Endodermal cell (in vitro differentiated cells): ENCODE data around the gene HECW1. TPM values are rescaled to one million over a fixed set of nuclear protein-coding genes. Genes with fewer than 3 reads are reported as not detected.

Experiments used
- DNase-seq: peaks from one replicate; pipeline ENCODE4 v3.0.0-alpha.2; 2017
- H3K27ac ChIP-seq: 2 replicates; pipeline ENCODE4 v1.5.1; 2013; ENCODE audit warnings: mild to moderate bottlenecking, low read depth, low read length, moderate library complexity
- H3K27me3 ChIP-seq: 2 replicates; pipeline ENCODE4 v1.6.1; 2013; ENCODE audit warnings: mild to moderate bottlenecking, low read length, moderate library complexity; ENCODE audit not compliant: insufficient read depth, control insufficient read depth, poor library complexity, severe bottlenecking
- H3K36me3 ChIP-seq: 2 replicates; pipeline ENCODE4 v1.7.0; 2013; ENCODE audit warnings: mild to moderate bottlenecking, low read length, moderate library complexity; ENCODE audit not compliant: control insufficient read depth, insufficient read depth
- H3K4me1 ChIP-seq: one replicate; pipeline ENCODE4 v1.7.0; 2013; ENCODE audit warnings: low read length; ENCODE audit not compliant: control insufficient read depth, insufficient read depth
- H3K4me3 ChIP-seq: 2 replicates; pipeline ENCODE4 v1.5.1; 2013; ENCODE audit warnings: mild to moderate bottlenecking, low read length, moderate library complexity
- H3K9ac ChIP-seq: 2 replicates; pipeline ENCODE4 v1.6.1; 2013; ENCODE audit warnings: mild to moderate bottlenecking, low read length, moderate library complexity; ENCODE audit not compliant: poor library complexity, severe bottlenecking; ENCODE audit errors: extremely low read depth
- H3K9me3 ChIP-seq: 2 replicates; pipeline ENCODE4 v1.6.1; 2013; ENCODE audit warnings: mild to moderate bottlenecking, low read length, moderate library complexity; ENCODE audit not compliant: control insufficient read depth
- H3K27ac Mint-ChIP-seq: 2 replicates; pipeline ENCODE4 v1.8.0; 2020; ENCODE audit warnings: mixed read lengths
- H3K27me3 Mint-ChIP-seq: 2 replicates; pipeline ENCODE4 v1.8.0; 2021; ENCODE audit warnings: mild to moderate bottlenecking, mixed read lengths; ENCODE audit not compliant: insufficient read depth
- H3K36me3 Mint-ChIP-seq: 2 replicates; pipeline ENCODE4 v1.8.0; 2020; ENCODE audit warnings: low read depth, mixed read lengths
- H3K4me1 Mint-ChIP-seq: 2 replicates; pipeline ENCODE4 v1.8.0; 2020; ENCODE audit warnings: mixed read lengths
- H3K4me3 Mint-ChIP-seq: 2 replicates; pipeline ENCODE4 v1.8.0; 2020; ENCODE audit warnings: mild to moderate bottlenecking, moderate library complexity, mixed read lengths
- H3K9me3 Mint-ChIP-seq: 2 replicates; pipeline ENCODE4 v1.8.0; 2020; ENCODE audit warnings: mild to moderate bottlenecking, mixed read lengths
- WGBS, 2 experiments: methylation state at CpG; one replicate each; pipeline versions ENCODE4 v1.1.5 to v1.1.7; 2013; ENCODE audit warnings: missing lambda C conversion rate in 2 of 2, mixed read lengths in 1 of 2; ENCODE audit not compliant: insufficient coverage in 1 of 2, insufficient read length in 1 of 2; 5-methylcytosine and 5-hydroxymethylcytosine counted together
- total RNA-seq, 2 donors: library from RNA; stranded (reverse); fragmentation: NEBNext Ultra II Directional in 1 of 2; extraction: Animal tissue kit (Norgen Biotek cat#: 25700) in 1 of 2; gene quantifications; 2 replicates in 1 of 2; 3 replicates in 1 of 2; pipeline ENCODE4 v1.2.1, GENCODE V29; 2021
- TF ChIP-seq, protein P1 (sequence below): fragments of 200-600 bp; sonication (generic); conservative IDR thresholded peaks from 2 replicates; pipeline ENCODE4 v1.5.0; 2021; ENCODE audit warnings: antibody characterized with exemption, mild to moderate bottlenecking

HECW1 gene
- total RNA-seq, 2 donors from 2014 or later: 4.6 to 12.0 TPM

DNA sequence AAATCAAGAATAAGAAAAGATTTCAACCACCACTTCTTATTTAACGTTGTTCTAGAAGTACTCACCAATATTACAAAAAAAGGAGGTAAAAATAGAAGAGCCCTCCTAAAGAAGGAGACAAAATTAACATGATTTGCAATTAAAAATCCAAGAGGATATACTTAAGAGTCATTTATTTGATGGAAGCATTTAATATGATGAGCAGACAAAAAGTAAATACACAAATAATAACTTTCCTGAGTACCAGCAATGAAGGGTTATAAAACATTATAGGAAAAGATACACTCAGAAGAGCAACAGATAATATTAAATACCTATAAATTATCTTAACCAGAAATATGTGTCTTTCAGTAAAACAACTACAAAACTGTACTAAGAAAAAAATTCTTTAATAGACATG, 363.5 kb downstream of the HECW1 start:
- Histone ChIP-seq H3K9ac (no peak overlapping the region), H3K4me3 (no peak overlapping the region), H3K36me3 (no peaks in the 10 kb centered on the region), H3K27ac (no peak overlapping the region), H3K9me3 (no peaks in the 10 kb centered on the region), H3K4me1 (no peaks in the 10 kb centered on the region), H3K27me3 (no peaks in the 10 kb centered on the region)
- H3K4me3 Mint-ChIP-seq: no peak overlapping the region
- no peak for DNase-seq
- H3K27ac Mint-ChIP-seq: no peak overlapping the region
- peaks cover 5% of the 10 kb centered on the region for H3K4me1 Mint-ChIP-seq
- no peaks in the 10 kb centered on the region for H3K27me3 Mint-ChIP-seq
- peaks cover 4% of the 10 kb centered on the region for H3K36me3 Mint-ChIP-seq
- WGBS, 2 experiments: 100% methylated on average over 1 of the region's 1 CpG; no CpG with 5 or more reads in 1 of the 2 experiments
- H3K9me3 Mint-ChIP-seq: peaks cover 11% of the 10 kb centered on the region
- TF ChIP-seq, protein P1, sequence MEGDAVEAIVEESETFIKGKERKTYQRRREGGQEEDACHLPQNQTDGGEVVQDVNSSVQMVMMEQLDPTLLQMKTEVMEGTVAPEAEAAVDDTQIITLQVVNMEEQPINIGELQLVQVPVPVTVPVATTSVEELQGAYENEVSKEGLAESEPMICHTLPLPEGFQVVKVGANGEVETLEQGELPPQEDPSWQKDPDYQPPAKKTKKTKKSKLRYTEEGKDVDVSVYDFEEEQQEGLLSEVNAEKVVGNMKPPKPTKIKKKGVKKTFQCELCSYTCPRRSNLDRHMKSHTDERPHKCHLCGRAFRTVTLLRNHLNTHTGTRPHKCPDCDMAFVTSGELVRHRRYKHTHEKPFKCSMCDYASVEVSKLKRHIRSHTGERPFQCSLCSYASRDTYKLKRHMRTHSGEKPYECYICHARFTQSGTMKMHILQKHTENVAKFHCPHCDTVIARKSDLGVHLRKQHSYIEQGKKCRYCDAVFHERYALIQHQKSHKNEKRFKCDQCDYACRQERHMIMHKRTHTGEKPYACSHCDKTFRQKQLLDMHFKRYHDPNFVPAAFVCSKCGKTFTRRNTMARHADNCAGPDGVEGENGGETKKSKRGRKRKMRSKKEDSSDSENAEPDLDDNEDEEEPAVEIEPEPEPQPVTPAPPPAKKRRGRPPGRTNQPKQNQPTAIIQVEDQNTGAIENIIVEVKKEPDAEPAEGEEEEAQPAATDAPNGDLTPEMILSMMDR: no peak

DNA sequence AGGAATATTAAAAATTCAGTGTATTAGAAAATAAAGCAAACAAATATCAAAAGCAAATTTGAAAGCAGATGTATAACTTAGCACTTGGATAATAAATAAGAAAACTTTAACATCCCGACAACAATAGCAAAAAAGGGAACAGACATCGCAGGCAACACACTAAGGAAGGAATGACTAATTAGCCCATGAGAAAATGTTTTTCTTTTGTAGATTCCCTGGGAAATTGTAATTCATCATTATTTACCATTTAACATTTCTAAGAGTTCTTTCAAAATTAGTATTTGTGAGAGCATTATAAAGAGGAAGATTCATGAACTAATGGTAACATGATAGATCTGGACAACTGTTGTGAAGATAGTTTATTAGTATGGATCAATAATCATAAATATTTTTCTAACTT, 364.4 kb downstream of the HECW1 start:
- H3K4me1 ChIP-seq: no peaks in the 10 kb centered on the region
- H3K27me3 ChIP-seq: no peaks in the 10 kb centered on the region
- H3K9me3 Mint-ChIP-seq: peaks cover 11% of the 10 kb centered on the region
- no peak overlapping the region for H3K9ac ChIP-seq
- H3K27me3 Mint-ChIP-seq: peaks cover under 1% of the 10 kb centered on the region
- peaks cover 5% of the 10 kb centered on the region for H3K4me1 Mint-ChIP-seq
- TF ChIP-seq, protein P1: no peak
- DNase-seq: no peak
- H3K4me3 ChIP-seq: no peak overlapping the region
- no peak overlapping the region for H3K27ac Mint-ChIP-seq
- H3K36me3 Mint-ChIP-seq: peaks cover 4% of the 10 kb centered on the region
- 100% methylated on average over 2 of the region's 2 CpGs; no CpG with 5 or more reads in 1 of the 2 experiments for WGBS, 2 experiments
- no peak overlapping the region for H3K4me3 Mint-ChIP-seq
- H3K36me3 ChIP-seq: no peaks in the 10 kb centered on the region
- H3K27ac ChIP-seq: no peak overlapping the region
- no peaks in the 10 kb centered on the region for H3K9me3 ChIP-seq

DNA sequence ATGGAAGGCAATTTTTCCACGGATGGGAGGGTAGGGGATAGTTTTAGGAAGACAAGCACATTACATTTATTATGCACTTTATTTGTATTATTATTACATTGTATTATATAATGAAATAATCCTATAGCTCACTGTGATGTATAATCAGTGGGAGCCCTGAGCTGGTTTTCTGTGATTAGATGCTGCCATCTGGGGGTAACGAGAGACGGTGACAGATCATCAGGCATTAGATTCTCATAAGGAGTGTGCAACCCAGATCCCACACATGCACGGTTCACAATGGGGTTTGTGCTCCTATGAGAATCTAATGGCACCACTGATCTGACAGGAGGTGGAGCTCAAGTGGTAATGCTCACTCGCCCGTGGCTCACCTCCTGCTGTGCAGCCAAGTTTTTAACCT, 366.6 kb downstream of the HECW1 start:
- Histone ChIP-seq H3K4me1 (no peaks in the 10 kb centered on the region), H3K9ac (no peak overlapping the region), H3K27ac (no peak overlapping the region), H3K27me3 (no peaks in the 10 kb centered on the region), H3K4me3 (no peak overlapping the region), H3K36me3 (no peaks in the 10 kb centered on the region), H3K9me3 (no peaks in the 10 kb centered on the region)
- H3K4me1 Mint-ChIP-seq: peaks cover 5% of the 10 kb centered on the region
- peaks cover 11% of the 10 kb centered on the region for H3K9me3 Mint-ChIP-seq
- H3K4me3 Mint-ChIP-seq: no peak overlapping the region
- 84 to 87% methylated on average over 3 to 5 of the region's 6 CpGs for WGBS, 2 experiments
- peaks cover 2% of the 10 kb centered on the region for H3K27me3 Mint-ChIP-seq
- peaks cover 4% of the 10 kb centered on the region for H3K36me3 Mint-ChIP-seq
- no peak for DNase-seq
- H3K27ac Mint-ChIP-seq: no peak overlapping the region
- TF ChIP-seq, protein P1: peak; percentile 42
